ENCODE results near the gene GATM. TPM values are rescaled to one million over a fixed set of nuclear protein-coding genes. Genes with fewer than 3 reads are reported as not detected.

Gene GATM
- total and polyA plus RNA-seq, 8 donors: 5.4 to 26.3 (median 19.9) TPM

DNA sequence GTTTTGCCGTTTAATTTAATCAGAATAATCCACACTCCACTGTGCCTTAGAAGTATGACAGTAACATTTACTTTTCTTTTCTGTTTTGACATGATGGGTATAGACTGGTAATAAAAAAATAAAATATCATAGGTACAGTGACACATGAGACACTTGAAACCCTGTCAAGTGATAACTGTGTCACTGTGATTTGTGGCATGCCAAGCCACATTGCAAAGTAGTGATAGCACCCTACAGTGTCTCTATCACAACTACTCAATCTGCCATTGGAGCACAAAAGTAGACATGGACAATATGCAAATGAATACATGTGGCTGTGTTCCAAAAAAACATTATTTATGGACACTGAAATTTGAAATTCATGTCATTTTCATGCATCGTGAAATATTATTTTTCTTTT lies 22.5 kb downstream of the GATM start:
- no peak for DNase-seq
- no peak for ATAC-seq

GRCh38 chr15:45354711-45355110 lies 23.6 kb downstream of the GATM start:
- TF ChIP-seq, protein P1, sequence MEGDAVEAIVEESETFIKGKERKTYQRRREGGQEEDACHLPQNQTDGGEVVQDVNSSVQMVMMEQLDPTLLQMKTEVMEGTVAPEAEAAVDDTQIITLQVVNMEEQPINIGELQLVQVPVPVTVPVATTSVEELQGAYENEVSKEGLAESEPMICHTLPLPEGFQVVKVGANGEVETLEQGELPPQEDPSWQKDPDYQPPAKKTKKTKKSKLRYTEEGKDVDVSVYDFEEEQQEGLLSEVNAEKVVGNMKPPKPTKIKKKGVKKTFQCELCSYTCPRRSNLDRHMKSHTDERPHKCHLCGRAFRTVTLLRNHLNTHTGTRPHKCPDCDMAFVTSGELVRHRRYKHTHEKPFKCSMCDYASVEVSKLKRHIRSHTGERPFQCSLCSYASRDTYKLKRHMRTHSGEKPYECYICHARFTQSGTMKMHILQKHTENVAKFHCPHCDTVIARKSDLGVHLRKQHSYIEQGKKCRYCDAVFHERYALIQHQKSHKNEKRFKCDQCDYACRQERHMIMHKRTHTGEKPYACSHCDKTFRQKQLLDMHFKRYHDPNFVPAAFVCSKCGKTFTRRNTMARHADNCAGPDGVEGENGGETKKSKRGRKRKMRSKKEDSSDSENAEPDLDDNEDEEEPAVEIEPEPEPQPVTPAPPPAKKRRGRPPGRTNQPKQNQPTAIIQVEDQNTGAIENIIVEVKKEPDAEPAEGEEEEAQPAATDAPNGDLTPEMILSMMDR (IDR thresholded peaks at IDR 0.05): no peak
- Histone ChIP-seq H3K4me3 (no peak overlapping the region), H3K36me3 (no peaks in the 10 kb centered on the region), H3K27ac (no peak overlapping the region), H3K4me1 (no peaks in the 10 kb centered on the region), H3K9me3 (no peaks in the 10 kb centered on the region), H3K27me3 (no peaks in the 10 kb centered on the region)
- DNase-seq (no peak), ATAC-seq (no peak)
- intact Hi-C loops (cut with DNase I): no loop called here

More for the DNA sequence above, 22.5 kb downstream of the GATM start:
- intact Hi-C loops (cut with DNase I): no loop called here
- H3K27ac ChIP-seq: no peak overlapping the region
- TF ChIP-seq, protein P1 (IDR thresholded peaks at IDR 0.05): no peak
- H3K9me3 ChIP-seq: no peaks in the 10 kb centered on the region
- no peak overlapping the region for H3K4me3 ChIP-seq
- H3K36me3 ChIP-seq: no peaks in the 10 kb centered on the region
- H3K4me1 ChIP-seq: no peaks in the 10 kb centered on the region
- no peaks in the 10 kb centered on the region for H3K27me3 ChIP-seq

DNA sequence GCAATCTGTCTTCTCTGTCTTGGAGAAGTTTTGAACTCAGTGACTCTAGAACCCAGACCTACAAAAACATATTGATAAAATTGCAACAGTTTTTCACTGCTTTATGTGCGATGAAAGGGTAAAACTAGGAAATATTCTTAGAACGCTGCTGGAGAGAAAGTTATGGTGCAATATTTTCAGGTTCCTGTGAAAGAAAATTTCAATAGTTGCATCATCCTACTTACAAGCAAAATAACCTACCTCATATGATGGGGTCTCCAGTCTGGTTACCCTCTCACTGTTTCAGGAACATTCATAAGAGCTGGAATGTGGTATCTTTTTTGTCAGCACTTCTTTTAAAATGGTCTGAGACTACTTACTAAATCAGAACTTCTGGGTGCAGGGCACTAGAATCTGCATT lies 27.1 kb downstream of the GATM start:
- Histone ChIP-seq H3K36me3 (no peaks in the 10 kb centered on the region), H3K4me1 (no peaks in the 10 kb centered on the region), H3K27me3 (peaks cover 0 to 6% of the 10 kb centered on the region in 2 donors), H3K4me3 (no peak overlapping the region), H3K27ac (no peak overlapping the region), H3K9me3 (no peaks in the 10 kb centered on the region)
- DNase-seq (no peak), ATAC-seq (no peak)
- TF ChIP-seq, protein P1 (IDR thresholded peaks at IDR 0.05): no peak
- intact Hi-C loops (cut with DNase I): no loop called here

GRCh38 chr15:45349623-45350022 lies 28.7 kb downstream of the GATM start:
- Histone ChIP-seq H3K27me3 (peaks cover 0 to 6% of the 10 kb centered on the region in 2 donors), H3K27ac (no peak overlapping the region), H3K36me3 (no peaks in the 10 kb centered on the region), H3K4me1 (no peaks in the 10 kb centered on the region), H3K9me3 (no peaks in the 10 kb centered on the region), H3K4me3 (no peak overlapping the region)
- intact Hi-C loops (cut with DNase I): no loop called here
- ATAC-seq: no peak
- DNase-seq: no peak
- TF ChIP-seq, protein P1 (IDR thresholded peaks at IDR 0.05): no peak

DNA sequence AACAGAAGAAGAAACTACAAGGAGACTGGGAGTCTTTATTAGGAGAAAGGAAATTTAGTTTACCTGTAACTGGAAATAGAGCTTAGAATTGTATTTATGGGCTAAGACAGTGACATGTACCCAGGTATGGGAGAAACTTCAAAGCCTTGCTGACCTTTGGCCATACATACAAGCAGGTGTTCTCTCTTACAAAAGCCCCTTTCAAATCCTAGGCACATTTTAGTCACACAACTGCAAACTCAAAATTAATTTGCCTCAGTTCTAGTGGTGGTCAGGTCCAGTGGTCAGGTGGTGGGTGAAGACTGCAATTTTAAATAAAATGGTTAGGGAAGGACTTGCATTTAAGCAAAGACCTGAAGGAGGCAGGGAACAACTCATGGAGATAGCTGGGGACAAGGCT lies 30.4 kb downstream of the GATM start:
- Histone ChIP-seq H3K4me1 (no peaks in the 10 kb centered on the region), H3K4me3 (no peak overlapping the region), H3K27ac (no peak overlapping the region), H3K27me3 (peaks cover 0 to 6% of the 10 kb centered on the region in 2 donors), H3K36me3 (no peaks in the 10 kb centered on the region), H3K9me3 (no peaks in the 10 kb centered on the region)
- ATAC-seq (no peak), DNase-seq (no peak)
- intact Hi-C loops (cut with DNase I): no loop called here
- TF ChIP-seq, protein P1 (IDR thresholded peaks at IDR 0.05): no peak
